PFSK-1 (cell line): ENCODE data around the gene ZNF625.

ENCODE experiments used
- FOXP2 ChIP-seq: optimal IDR thresholded peaks from 2 replicates; pipeline ENCODE3; 2011; ENCODE audit warnings: borderline replicate concordance, control low read depth, inconsistent platforms; ENCODE audit not compliant: insufficient read depth; ENCODE audit errors: extremely low read length, extremely low read depth
- POLR2AphosphoS5 ChIP-seq: IDR thresholded peaks from 2 replicates; pipeline ENCODE4 v1.6.1; 2012; ENCODE audit warnings: low read depth, mild to moderate bottlenecking, control low read depth, low read length, moderate library complexity
- REST ChIP-seq, 2 experiments: IDR thresholded peaks; 2 replicates each; pipeline versions ENCODE4 v1.6.1 to v1.8.0; 2011 to 2012; ENCODE audit warnings: low read depth in 2 of 2, low read length in 2 of 2, control low read depth in 1 of 2, inconsistent platforms in 1 of 2, mild to moderate bottlenecking in 1 of 2, moderate library complexity in 1 of 2; ENCODE audit not compliant: insufficient read depth in 1 of 2
- SIN3A ChIP-seq: IDR thresholded peaks from 2 replicates; pipeline ENCODE4 v1.6.1; 2012; ENCODE audit warnings: mild to moderate bottlenecking, low read length, moderate library complexity, borderline replicate concordance; ENCODE audit not compliant: insufficient read depth
- TAF1 ChIP-seq: IDR thresholded peaks from 2 replicates; pipeline ENCODE4 v1.6.1; 2012; ENCODE audit warnings: low read length, control low read depth, borderline replicate concordance; ENCODE audit not compliant: insufficient read depth

Gene ZNF625

GRCh38 chr19:12139885-12140544, 16.5 kb downstream of the ZNF625 start, which contains the start of gene ZNF20:
Gene ZNF20 (minus strand): TSS chr19:12140350. CDS start chr19:12140182, 168 bp downstream.
- TF ChIP-seq REST (IDR thresholded peaks at IDR 0.05; ENCODE audit: insufficient read depth in 1 of 2, low read depth in 2 of 2, low read length in 2 of 2) (0 out of 4 replicates have a peak, but pooled peaks of 1 of the 2 experiments have one; percentile 41), FOXP2 (no peak), POLR2AphosphoS5 (peak; percentile 51), TAF1 (0 out of 2 replicates have a peak, but pooled peaks have one; percentile 51), SIN3A (peak; percentile 8; the same call in 1 of the 2 replicates)

- TF ChIP-seq POLR2AphosphoS5 (no peak), REST (IDR thresholded peaks at IDR 0.05; ENCODE audit: insufficient read depth in 1 of 2, low read depth in 2 of 2, low read length in 2 of 2) (no peak), SIN3A (no peak), TAF1 (no peak), FOXP2 (no peak)
Observed at GRCh38 chr19:12139269-12139668, 17.3 kb downstream of the ZNF625 start.

GRCh38 chr19:12137221-12137940, 19.2 kb downstream of the ZNF625 start:
- TF ChIP-seq POLR2AphosphoS5 (no peak), FOXP2 (no peak), REST (IDR thresholded peaks at IDR 0.05; ENCODE audit: insufficient read depth in 1 of 2, low read depth in 2 of 2, low read length in 2 of 2) (no peak), TAF1 (no peak), SIN3A (no peak)

GRCh38 chr19:12133069-12133468, 23.5 kb downstream of the ZNF625 start:
- TF ChIP-seq POLR2AphosphoS5 (no peak), FOXP2 (no peak), REST (IDR thresholded peaks at IDR 0.05; ENCODE audit: insufficient read depth in 1 of 2, low read depth in 2 of 2, low read length in 2 of 2) (no peak), TAF1 (no peak), SIN3A (no peak)
